Right lobe of liver (tissue), 6 donors: ENCODE data around the gene CCDC8. TPM values are rescaled to one million over a fixed set of nuclear protein-coding genes. Genes with fewer than 3 reads are reported as not detected.

ENCODE experiments used
- ATAC-seq, 4 donors: fragments of 200-7000 bp; cut with Tn5 transposase; one replicate each; pipeline ENCODE4 v1.9.1; 2020; ENCODE audit warnings: mild to moderate bottlenecking in 4 of 4, moderate library complexity in 4 of 4
- DNase-seq, 3 donors: peaks; one replicate each; pipeline ENCODE4 v3.0.0-alpha.2; 2020
- H3K27ac ChIP-seq, 3 donors: fragments of 200-600 bp; one replicate each; pipeline ENCODE4 v1.8.0; 2022
- H3K27me3 ChIP-seq, 2 donors: fragments of 200-600 bp; one replicate each; pipeline ENCODE4 v1.8.0; 2022
- H3K36me3 ChIP-seq, 4 donors: fragments of 200-600 bp; sonication (generic) in 1 of 4; one replicate each; pipeline versions ENCODE4 v1.5.1 to v1.8.0; 2017 to 2022; ENCODE audit warnings: control low read depth in 1 of 4
- H3K4me1 ChIP-seq, 4 donors: fragments of 200-600 bp; sonication (generic) in 1 of 4; one replicate each; pipeline versions ENCODE4 v1.5.1 to v1.8.0; 2017 to 2022; ENCODE audit warnings: control low read depth in 1 of 4
- H3K4me3 ChIP-seq, 3 donors: fragments of 200-600 bp; one replicate each; pipeline ENCODE4 v1.8.0; 2022
- H3K9me3 ChIP-seq, 4 donors: fragments of 200-600 bp; sonication (generic) in 1 of 4; one replicate each; pipeline versions ENCODE4 v1.5.1 to v1.8.0; 2017 to 2022; ENCODE audit warnings: control low read depth in 1 of 4
- CTCF ChIP-seq, 4 donors: fragments of 200-600 bp in 3 of 4; fragments of 450-650 bp in 1 of 4; IDR thresholded peaks; one replicate each; pipeline versions ENCODE4 v1.5.1 to v1.8.0; 2016 to 2022; ENCODE audit warnings: antibody characterized with exemption in 4 of 4, mild to moderate bottlenecking in 2 of 4
- POLR2A ChIP-seq: fragments of 450-650 bp; IDR thresholded peaks from one replicate; pipeline ENCODE4 v1.6.1; 2017; ENCODE audit warnings: antibody characterized with exemption, mild to moderate bottlenecking
- WGBS: methylation state at CpG from one replicate; pipeline ENCODE4 v1.1.6; 2018; ENCODE audit warnings: low coverage, low lambda C conversion rate; ENCODE audit not compliant: insufficient coverage; ENCODE audit errors: missing lambda C conversion rate; 5-methylcytosine and 5-hydroxymethylcytosine counted together
- intact Hi-C, 2 donors: fragments of 100-400 bp; cut with DNase I; formaldehyde crosslinking; loops; one replicate each; pipeline versions ENCODE4 v1.11.2 to v1.14.1; 2022
- total RNA-seq, 6 experiments: library from RNA; depleted of rRNA in 2 of 6; stranded (reverse); fragments of >200 nt in 2 of 6; fragmentation: NEBNext Ultra II Directional in 3 of 6; extraction: Animal tissue kit (Norgen Biotek cat#: 25700) in 3 of 6; gene quantifications; one replicate each; pipeline versions ENCODE4 v1.1.0 to v1.2.4, GENCODE V29; 2016 to 2023
- donor health status: DM: no; HTN: yes; CAD: no.
- donor health status: DM: no; HTN: no; CAD: no.
- donor health status: DM: no; HTN: no; CAD: no.
- donor health status: DM: no; HTN: yes; CAD: no.
- donor health status: DM: no; HTN: yes; CAD: no.

The CCDC8 gene
- total RNA-seq, 6 experiments from 2014 or later, result 0.26 to 0.55 (median 0.44) TPM; not detected in 1

GRCh38 chr19:46365561-46365960 is 47.8 kb downstream of the CCDC8 start:
- Histone ChIP-seq H3K27me3 (no peaks in the 10 kb centered on the region), H3K27ac (no peak overlapping the region), H3K36me3 (peaks cover 0 to 5% (median 2%) of the 10 kb centered on the region in 4 donors), H3K9me3 (no peaks in the 10 kb centered on the region), H3K4me1 (peaks cover 0 to 24% (median 10%) of the 10 kb centered on the region in 4 donors), H3K4me3 (no peak overlapping the region)
- intact Hi-C loops, result no loop called here
- DNase-seq (no peak), ATAC-seq (no peak)
- 86% methylated on average over 3 of the region's 4 CpGs for WGBS
- TF ChIP-seq CTCF (IDR thresholded peaks at IDR 0.05) (no peak), POLR2A (no peak)

- H3K4me3 ChIP-seq, result no peak overlapping the region
- ATAC-seq, result peak in 3 of 4 donors; percentile 38 to 76 (median 69)
- intact Hi-C loops, result no loop called here
These were observed 49.0 kb downstream of the CCDC8 start for GRCh38 chr19:46364359-46364758.

GRCh38 chr19:46361915-46362314 is 51.4 kb downstream of the CCDC8 start:
- intact Hi-C loops, result no loop called here
- no peak overlapping the region for H3K4me3 ChIP-seq
- peaks cover 0 to 5% (median 0%) of the 10 kb centered on the region in 4 donors for H3K36me3 ChIP-seq
- H3K9me3 ChIP-seq, result no peaks in the 10 kb centered on the region
- H3K4me1 ChIP-seq, result peaks cover 0 to 26% (median 12%) of the 10 kb centered on the region in 4 donors
- no peak for DNase-seq
- no peaks in the 10 kb centered on the region for H3K27me3 ChIP-seq
- TF ChIP-seq POLR2A (no peak), CTCF (IDR thresholded peaks at IDR 0.05) (no peak)
- H3K27ac ChIP-seq, result no peak overlapping the region
- 58% methylated on average over 2 of the region's 2 CpGs for WGBS
- no peak for ATAC-seq

More at GRCh38 chr19:46364359-46364758, 49.0 kb downstream of the CCDC8 start:
- peaks cover 0 to 24% (median 10%) of the 10 kb centered on the region in 4 donors for H3K4me1 ChIP-seq
- H3K27ac ChIP-seq, result peak overlapping the region in 2 of 3 donors; percentile 55 to 59
- no peak for DNase-seq
- no peaks in the 10 kb centered on the region for H3K9me3 ChIP-seq
- H3K36me3 ChIP-seq, result peaks cover 0 to 5% (median 2%) of the 10 kb centered on the region in 4 donors
- TF ChIP-seq CTCF (IDR thresholded peaks at IDR 0.05) (no peak), POLR2A (no peak)
- no peaks in the 10 kb centered on the region for H3K27me3 ChIP-seq
- 28% methylated on average over 2 of the region's 2 CpGs for WGBS

Other genes starting within 250 kb of the CCDC8 start
- gene IGFL1, start 183.8 kb downstream of the CCDC8 start, total RNA-seq, result not detected
- gene HIF3A, start 116.5 kb downstream of the CCDC8 start, total RNA-seq, result 1 to 10 TPM in 5 of 6 experiments, under 1 TPM in 1; 0.47 to 9.2 (median 4.5) TPM
- 10 to 100 TPM; 23.9 to 47.8 (median 36.0) TPM for gene PPP5C, start 66.5 kb downstream of the CCDC8 start, total RNA-seq
- gene PNMA8C, start 15.4 kb upstream of the CCDC8 start, total RNA-seq, result not detected
- gene PNMA8A, start 58.0 kb upstream of the CCDC8 start, total RNA-seq, result under 1 TPM in 4 of 6 experiments, not detected in 2; 0.06 to 0.26 (median 0.23) TPM
- gene PNMA8B, start 82.3 kb upstream of the CCDC8 start, total RNA-seq, result under 1 TPM; 0.20 to 0.55 (median 0.33) TPM
- gene CALM3, start 187.8 kb upstream of the CCDC8 start, total RNA-seq, result 100 to 1,000 TPM in 1 of 6 experiments, 10 to 100 TPM in 5; 83.8 to 119 (median 92.2) TPM
- 1 to 10 TPM; 2.4 to 4.1 (median 3.0) TPM for gene PTGIR, start 211.5 kb upstream of the CCDC8 start, total RNA-seq
- gene GNG8, start 222.6 kb upstream of the CCDC8 start, total RNA-seq, result not detected
- 1 to 10 TPM in 3 of 6 experiments, under 1 TPM in 3; 0.46 to 1.6 (median 0.93) TPM for gene DACT3, start 247.6 kb upstream of the CCDC8 start, total RNA-seq